HepG2 (cell line): ENCODE results near the gene ARHGEF16. TPM values are rescaled to one million over a fixed set of nuclear protein-coding genes. Genes with fewer than 3 reads are reported as not detected.

ENCODE experiments used
- ATF1 ChIP-seq: IDR thresholded peaks from 2 replicates; pipeline ENCODE4 v1.6.1; 2016; ENCODE audit warnings: mild to moderate bottlenecking, control low read depth
- ETV6 ChIP-seq: sonication (generic); formaldehyde crosslinking; conservative IDR thresholded peaks from 2 replicates; pipeline ENCODE4 v1.4.0; 2020; ENCODE audit warnings: missing genetic modification reagents
- GFI1 ChIP-seq: sonication (generic); formaldehyde crosslinking; IDR thresholded peaks from 2 replicates; pipeline ENCODE4 v1.5.0; 2020; ENCODE audit warnings: missing genetic modification reagents, mild to moderate bottlenecking, borderline replicate concordance
- HNF1A ChIP-seq, 2 experiments: sonication (generic) in 1 of 2; formaldehyde crosslinking in 1 of 2; IDR thresholded peaks; 2 replicates each; pipeline versions ENCODE4 v1.4.0 to v1.6.1; 2016 to 2020; ENCODE audit warnings: borderline replicate concordance in 1 of 2, low read depth in 1 of 2, mild to moderate bottlenecking in 1 of 2, missing genetic modification reagents in 1 of 2
- HOMEZ ChIP-seq: IDR thresholded peaks from 2 replicates; pipeline ENCODE4 v1.6.1; 2016; ENCODE audit warnings: low read depth
- JUN ChIP-seq: sonication (generic); formaldehyde crosslinking; IDR thresholded peaks from 2 replicates; pipeline ENCODE4 v1.4.0; 2020; ENCODE audit warnings: mild to moderate bottlenecking, missing genetic modification reagents
- KDM4B ChIP-seq: sonication (generic); formaldehyde crosslinking; IDR thresholded peaks from 2 replicates; pipeline ENCODE4 v1.4.0; 2020; ENCODE audit warnings: missing genetic modification reagents
- NONO ChIP-seq, 2 experiments: fragments of 450-650 bp in 1 of 2; sonication (generic) in 1 of 2; formaldehyde crosslinking in 1 of 2; IDR thresholded peaks in 1 of 2; conservative IDR thresholded peaks in 1 of 2; 2 replicates each; pipeline versions ENCODE4 v1.6.1 to v1.8.0; 2017 to 2022; ENCODE audit warnings: mild to moderate bottlenecking in 1 of 2, missing genetic modification reagents in 1 of 2, moderate library complexity in 1 of 2
- PCBP1 ChIP-seq: fragments of 200-400 bp; formaldehyde crosslinking; IDR thresholded peaks from 2 replicates; pipeline ENCODE4 v1.6.1; 2017; ENCODE audit warnings: mild to moderate bottlenecking, low read depth, low read length, borderline replicate concordance
- RXRA ChIP-seq: sonication (generic); formaldehyde crosslinking; IDR thresholded peaks from 2 replicates; pipeline ENCODE4 v1.5.1; 2020; ENCODE audit warnings: missing genetic modification reagents
- ZNF235 ChIP-seq: sonication (generic); formaldehyde crosslinking; IDR thresholded peaks from 2 replicates; pipeline ENCODE4 v1.8.1; 2023; ENCODE audit warnings: mild to moderate bottlenecking, missing genetic modification reagents, borderline replicate concordance
- ZNF251 ChIP-seq: sonication (generic); formaldehyde crosslinking; IDR thresholded peaks from 2 replicates; pipeline ENCODE4 v1.9.0; 2021; ENCODE audit warnings: mild to moderate bottlenecking, missing genetic modification reagents
- ZNF260 ChIP-seq: sonication (generic); formaldehyde crosslinking; IDR thresholded peaks from 2 replicates; pipeline ENCODE4 v1.4.0; 2020; ENCODE audit warnings: missing genetic modification reagents, low read depth, mild to moderate bottlenecking, borderline replicate concordance
- ZNF326 ChIP-seq: sonication (generic); formaldehyde crosslinking; IDR thresholded peaks from 2 replicates; pipeline ENCODE4 v1.4.0; 2020; ENCODE audit warnings: missing genetic modification reagents, borderline replicate concordance
- ZNF382 ChIP-seq: sonication (generic); formaldehyde crosslinking; IDR thresholded peaks from 2 replicates; pipeline ENCODE4 v1.5.0; 2020; ENCODE audit warnings: missing genetic modification reagents, mild to moderate bottlenecking, borderline replicate concordance
- ZNF383 ChIP-seq: sonication (generic); formaldehyde crosslinking; IDR thresholded peaks from 2 replicates; pipeline ENCODE4 v1.4.0; 2020; ENCODE audit warnings: missing genetic modification reagents, mild to moderate bottlenecking, borderline replicate concordance
- ZNF432 ChIP-seq: sonication (generic); formaldehyde crosslinking; IDR thresholded peaks from 2 replicates; pipeline ENCODE4 v1.5.0; 2020; ENCODE audit warnings: missing genetic modification reagents, mild to moderate bottlenecking, borderline replicate concordance
- ZNF44 ChIP-seq: sonication (generic); formaldehyde crosslinking; IDR thresholded peaks from 2 replicates; pipeline ENCODE4 v1.5.1; 2020; ENCODE audit warnings: mild to moderate bottlenecking, missing genetic modification reagents
- ZNF441 ChIP-seq: sonication (generic); formaldehyde crosslinking; IDR thresholded peaks from 2 replicates; pipeline ENCODE4 v1.7.0; 2021; ENCODE audit warnings: missing genetic modification reagents, borderline replicate concordance
- ZNF484 ChIP-seq: sonication (generic); formaldehyde crosslinking; IDR thresholded peaks from 2 replicates; pipeline ENCODE4 v1.5.1; 2020; ENCODE audit warnings: mild to moderate bottlenecking, low read depth, missing genetic modification reagents, borderline replicate concordance
- ZNF740 ChIP-seq: sonication (generic); formaldehyde crosslinking; IDR thresholded peaks from 2 replicates; pipeline ENCODE4 v1.4.0; 2020; ENCODE audit warnings: missing genetic modification reagents
- polyA plus RNA-seq, 8 experiments: library from polyadenylated mRNA; depleted of rRNA in 3 of 8; stranded (reverse) in 7 of 8; unstranded in 1 of 8; fragments of >200 nt; fragmentation: Illumina TruSeq in 4 of 8; extraction: Trizol in 4 of 8; gene quantifications; 2 replicates each; pipeline versions ENCODE4 v1.2.1 to v1.2.3, GENCODE V29; 2011 to 2016; ENCODE audit warnings: low read depth in 4 of 8, missing spikeins in 1 of 8, mixed read lengths in 1 of 8; ENCODE audit not compliant: insufficient read depth in 1 of 8
- total RNA-seq, 5 experiments: library from RNA; depleted of rRNA; stranded (reverse); fragments of >200 nt; fragmentation: Illumina TruSeq; extraction: Trizol; gene quantifications; 2 replicates each; pipeline ENCODE4 v1.2.3, GENCODE V29; 2016; ENCODE audit warnings: low read depth in 1 of 5

Gene ARHGEF16
- total and polyA plus RNA-seq, 2 of the 13 experiments (the other 11 are each of a cell fraction or from before 2014, with no cell fraction given): 20.3 to 39.9 TPM

- no peak for TF ChIP-seq ZNF382
- no peak for TF ChIP-seq HNF1A (IDR thresholded peaks at IDR 0.05; ENCODE audit: low read depth)
- no peak for TF ChIP-seq HNF1A (CRISPR knock-in tag; IDR thresholded peaks at IDR 0.05; ENCODE audit: borderline replicate concordance)
- peak; percentile 66; the same call in 1 of the 2 replicates for TF ChIP-seq ZNF235 (CRISPR knock-in tag)
- TF ChIP-seq ZNF740 (CRISPR knock-in tag): no peak
- no peak for TF ChIP-seq RXRA (CRISPR knock-in tag)
- TF ChIP-seq HOMEZ (CRISPR knock-in tag): no peak
- peak; percentile 74 for TF ChIP-seq ZNF441 (CRISPR knock-in tag)
- no peak for TF ChIP-seq ZNF44 (CRISPR knock-in tag)
- TF ChIP-seq ZNF260 (CRISPR knock-in tag): no peak
- TF ChIP-seq ZNF484 (CRISPR knock-in tag): no peak
- no peak for TF ChIP-seq ZNF432
- TF ChIP-seq ATF1 (CRISPR knock-in tag): no peak
- no peak for TF ChIP-seq ZNF326 (CRISPR knock-in tag)
- TF ChIP-seq KDM4B (CRISPR knock-in tag): no peak
- TF ChIP-seq ZNF383 (CRISPR knock-in tag): no peak
- TF ChIP-seq ZNF251: no peak
- no peak for TF ChIP-seq ETV6 (CRISPR knock-in tag)
- TF ChIP-seq JUN (CRISPR knock-in tag): no peak
- TF ChIP-seq PCBP1: no peak
- no peak for TF ChIP-seq GFI1 (CRISPR knock-in tag)
- no peak for TF ChIP-seq NONO (IDR thresholded peaks at IDR 0.05)
- TF ChIP-seq NONO (CRISPR knock-in tag; conservative IDR thresholded peaks at IDR 0.05): peak; percentile 49
Observed at GRCh38 chr1:3453891-3454810, at the start of gene ARHGEF16 (continued).
